ENCODE results near the gene EFCAB5. TPM values are rescaled to one million over a fixed set of nuclear protein-coding genes. Genes with fewer than 3 reads are reported as not detected.
"Not testable (repeated sequence)": the region's sequence is repeated elsewhere in the genome, so short reads cannot be mapped to it uniquely, and the experiment has no call there.

EFCAB5 gene
- total and polyA plus RNA-seq, 2 of the 8 experiments (the other 6 are each of a cell fraction or from before 2014, with no cell fraction given): 0.05 to 0.34 TPM

- TF ChIP-seq EP300 (IDR thresholded peaks at IDR 0.05; ENCODE audit: borderline replicate concordance in 1 of 2, low read depth in 2 of 2, low read length in 2 of 2) (no peak), CBX5 (IDR thresholded peaks at IDR 0.05; ENCODE audit: low read depth, low read length) (no peak), RNF2 (IDR thresholded peaks at IDR 0.05; ENCODE audit: borderline replicate concordance, low read depth, low read length, missing control alignments, poor library complexity, severe bottlenecking) (no peak), TAF7 (optimal IDR thresholded peaks at IDR 0.05; ENCODE audit: borderline replicate concordance, low read depth, low read length) (no peak), JUN (IDR thresholded peaks at IDR 0.05; ENCODE audit: low read depth, low read length) (no peak), CBX8 (IDR thresholded peaks at IDR 0.05; ENCODE audit: borderline replicate concordance, low read depth, low read length) (no peak)
These were observed 176.2 kb downstream of the EFCAB5 start (continued) for GRCh38 chr17:30117675-30118081.

- FAIRE-seq; H3K4me2 ChIP-seq (ENCODE audit: insufficient read depth in 1 of 2, low read depth in 2 of 2, low read length in 2 of 2): not testable (repeated sequence)
These were observed 177.2 kb downstream of the EFCAB5 start for GRCh38 chr17:30118635-30119034.

More at GRCh38 chr17:30118635-30119034, 177.2 kb downstream of the EFCAB5 start:
- not testable (repeated sequence) for H3K9ac ChIP-seq (replicated peaks in 1 of 4; ENCODE audit: extremely low read depth in 1 of 4, low read depth in 3 of 4, low read length in 3 of 4); H4K91ac ChIP-seq (replicated peaks; ENCODE audit: insufficient read length, low read length); H4K20me1 ChIP-seq (replicated peaks in 1 of 2; ENCODE audit: control insufficient read depth in 1 of 2, insufficient read depth in 2 of 2, low read length in 2 of 2); H2BK5ac ChIP-seq (ENCODE audit: low read depth, low read length); H4K8ac ChIP-seq (ENCODE audit: extremely low read depth, insufficient read depth, low read length); H3K56ac ChIP-seq (replicated peaks; ENCODE audit: insufficient read length, low read depth, low read length); H2AFZ ChIP-seq (ENCODE audit: low read length); H3K14ac ChIP-seq (ENCODE audit: insufficient read length); H3K23me2 ChIP-seq (ENCODE audit: low read depth, low read length); DNase-seq (ENCODE audit: low read depth in 1 of 2, low spot score in 2 of 2); H2BK120ac ChIP-seq (replicated peaks; ENCODE audit: low read depth, low read length); H4K5ac ChIP-seq (ENCODE audit: insufficient read length, low read depth, low read length); H3K27ac ChIP-seq (ENCODE audit: low read depth, low read length); H3K23ac ChIP-seq (ENCODE audit: insufficient read length); H3K79me1 ChIP-seq (ENCODE audit: low read depth, low read length); H3K9me3 ChIP-seq (ENCODE audit: insufficient read depth in 2 of 2, low read depth in 1 of 2, low read length in 1 of 2); H3K4me1 ChIP-seq (replicated peaks in 1 of 4; ENCODE audit: control insufficient read depth in 3 of 4, insufficient read depth in 4 of 4, low read length in 3 of 4); H3K4ac ChIP-seq (replicated peaks; ENCODE audit: insufficient read length, low read depth, low read length); H3K18ac ChIP-seq (ENCODE audit: extremely low read depth, low read length); H2BK12ac ChIP-seq (ENCODE audit: low read depth, low read length); H3K27me3 ChIP-seq (replicated peaks in 1 of 4; ENCODE audit: control insufficient read depth in 3 of 4, extremely low read depth in 1 of 4, insufficient read depth in 3 of 4, low read length in 3 of 4); H2BK20ac ChIP-seq (ENCODE audit: low read length); H2AK5ac ChIP-seq (ENCODE audit: low read depth, low read length); H2BK15ac ChIP-seq (ENCODE audit: low read length)
- POLR2A ChIA-PET (ENCODE audit: partially characterized antibody): interaction anchor here (0.9 kb wide), 1 partner anchor 15 kb away, joined by 3 read pairs; no protein-coding TSS in a partner anchor
- Histone ChIP-seq H3K79me2 (ENCODE audit: control insufficient read depth in 1 of 2, insufficient read depth in 2 of 2, low read length in 2 of 2) (peaks cover 0 to 59% of the 10 kb centered on the region in 2 experiments; a peak in 3 of 4 replicates), H3K36me3 (ENCODE audit: control insufficient read depth in 2 of 4, insufficient read depth in 4 of 4, low read length in 3 of 4) (peaks cover 0 to 15% (median 0%) of the 10 kb centered on the region in 4 experiments; a peak in 3 of 8 replicates), H3K4me3 (ENCODE audit: extremely low read depth in 1 of 4, insufficient read depth in 2 of 4, low read depth in 3 of 4, low read length in 4 of 4) (peak overlapping the region in 1 of 4 experiments; percentile 80; a peak in 1 of 8 replicates)
- 85% methylated on average over 7 of the region's 7 CpGs; no CpG with 5 or more reads in 1 of the 2 experiments for WGBS, 2 experiments (ENCODE audit: extremely low coverage in 1 of 2, insufficient coverage in 1 of 2, insufficient read length in 1 of 2, insufficient replicate concordance in 2 of 2, low coverage in 1 of 2, low lambda C conversion rate in 2 of 2, missing lambda C conversion rate in 1 of 2)
- CTCF ChIA-PET (ENCODE audit: partially characterized antibody): interaction anchor here (1.0 to 2.0 kb wide), 4 partner anchors 14 to 187 kb away, joined by 3 to 8 read pairs (median 4); no protein-coding TSS in a partner anchor
